ENCODE measurements around the gene MSANTD3. TPM values are rescaled to one million over a fixed set of nuclear protein-coding genes. Genes with fewer than 3 reads are reported as not detected.
A peak's percentile ranks its signal among the peaks of the same experiment; 100 is the strongest.

MSANTD3 gene
- polyA plus RNA-seq, 3 donors from 2014 or later: 3.3 to 10.0 (median 6.6) TPM

GRCh38 chr9:100457517-100457916 is 30.6 kb downstream of the MSANTD3 start:
- no peak overlapping the region for H3K4me3 Mint-ChIP-seq
- peaks cover 11 to 21% (median 17%) of the 10 kb centered on the region in 3 donors for H3K36me3 Mint-ChIP-seq
- H3K27me3 Mint-ChIP-seq (ENCODE audit: low read depth in 3 of 3): no peaks in the 10 kb centered on the region
- no peak for DNase-seq
- H3K27ac Mint-ChIP-seq: no peak overlapping the region
- no peaks in the 10 kb centered on the region for H3K9me3 Mint-ChIP-seq
- H3K4me1 Mint-ChIP-seq: no peaks in the 10 kb centered on the region

GRCh38 chr9:100459963-100460362 is 33.0 kb downstream of the MSANTD3 start:
- H3K9me3 Mint-ChIP-seq: no peaks in the 10 kb centered on the region
- H3K27ac Mint-ChIP-seq: no peak overlapping the region
- no peaks in the 10 kb centered on the region for H3K4me1 Mint-ChIP-seq
- peaks cover 0 to 5% (median 3%) of the 10 kb centered on the region in 3 donors for H3K27me3 Mint-ChIP-seq (ENCODE audit: low read depth in 3 of 3)
- H3K36me3 Mint-ChIP-seq: peaks cover 0 to 10% (median 4%) of the 10 kb centered on the region in 3 donors
- DNase-seq: no peak
- no peak overlapping the region for H3K4me3 Mint-ChIP-seq

DNA sequence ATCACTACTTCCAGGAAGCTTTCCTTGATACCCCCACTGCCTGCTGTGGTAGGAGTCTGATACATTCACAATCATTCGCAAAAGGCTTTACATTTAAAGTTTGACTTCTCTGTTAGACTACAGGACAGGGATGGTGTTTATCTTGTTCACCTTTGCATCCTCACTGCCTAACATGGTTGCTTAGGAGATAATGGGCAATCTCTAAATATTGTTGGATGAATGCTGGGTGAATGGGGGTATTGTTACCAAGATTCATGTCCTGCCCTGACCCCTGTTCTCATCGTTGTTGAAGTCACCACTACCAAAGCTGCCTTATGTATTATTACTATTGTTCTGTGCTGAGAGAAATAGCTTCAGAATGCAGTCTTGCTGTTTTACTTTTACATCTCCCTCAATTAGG is 38.3 kb downstream of the MSANTD3 start:
- DNase-seq: no peak
- H3K27me3 Mint-ChIP-seq (ENCODE audit: low read depth in 3 of 3): peaks cover 0 to 6% (median 5%) of the 10 kb centered on the region in 3 donors
- no peaks in the 10 kb centered on the region for H3K9me3 Mint-ChIP-seq
- H3K27ac Mint-ChIP-seq: no peak overlapping the region
- H3K36me3 Mint-ChIP-seq: no peaks in the 10 kb centered on the region
- H3K4me3 Mint-ChIP-seq: no peak overlapping the region
- no peaks in the 10 kb centered on the region for H3K4me1 Mint-ChIP-seq

DNA sequence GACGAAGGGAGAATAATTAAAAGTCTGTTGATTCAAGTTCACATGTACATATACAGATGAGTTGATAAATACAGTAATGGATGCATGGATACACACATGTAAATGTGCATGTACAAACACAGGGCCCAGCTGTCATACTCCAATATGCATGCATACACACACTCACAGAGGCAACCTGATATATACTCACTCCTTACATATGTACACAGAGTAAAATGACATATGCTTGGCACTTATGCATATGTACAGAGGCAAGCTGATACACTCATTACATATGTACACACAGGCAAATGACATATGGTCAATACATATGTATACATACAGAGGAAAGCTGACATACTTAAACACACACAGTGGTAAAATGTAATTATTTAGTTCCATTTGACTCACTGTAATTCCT is 38.8 kb downstream of the MSANTD3 start:
- no peak overlapping the region for H3K27ac Mint-ChIP-seq
- DNase-seq: no peak
- H3K4me1 Mint-ChIP-seq: no peaks in the 10 kb centered on the region
- no peaks in the 10 kb centered on the region for H3K36me3 Mint-ChIP-seq
- no peaks in the 10 kb centered on the region for H3K9me3 Mint-ChIP-seq
- peaks cover 0 to 8% (median 6%) of the 10 kb centered on the region in 3 donors for H3K27me3 Mint-ChIP-seq (ENCODE audit: low read depth in 3 of 3)
- H3K4me3 Mint-ChIP-seq: no peak overlapping the region

GRCh38 chr9:100466171-100466828 is 39.4 kb downstream of the MSANTD3 start:
- no peak for DNase-seq
- H3K9me3 Mint-ChIP-seq: no peaks in the 10 kb centered on the region
- H3K4me3 Mint-ChIP-seq: no peak overlapping the region
- H3K27ac Mint-ChIP-seq: no peak overlapping the region
- peaks cover 0 to 8% (median 6%) of the 10 kb centered on the region in 3 donors for H3K27me3 Mint-ChIP-seq (ENCODE audit: low read depth in 3 of 3)
- H3K36me3 Mint-ChIP-seq: no peaks in the 10 kb centered on the region
- no peaks in the 10 kb centered on the region for H3K4me1 Mint-ChIP-seq

- DNase-seq: no peak
- no peaks in the 10 kb centered on the region for H3K4me1 Mint-ChIP-seq
Measured at GRCh38 chr9:100466829-100467221, 39.9 kb downstream of the MSANTD3 start.

GRCh38 chr9:100468041-100468440 is 41.1 kb downstream of the MSANTD3 start:
- H3K27ac Mint-ChIP-seq: no peak overlapping the region
- H3K36me3 Mint-ChIP-seq: no peaks in the 10 kb centered on the region
- DNase-seq: no peak
- H3K27me3 Mint-ChIP-seq (ENCODE audit: low read depth in 3 of 3): peaks cover 0 to 16% (median 13%) of the 10 kb centered on the region in 3 donors
- peaks cover 0 to 5% of the 10 kb centered on the region in 2 donors for H3K4me1 Mint-ChIP-seq
- no peak overlapping the region for H3K4me3 Mint-ChIP-seq
- no peaks in the 10 kb centered on the region for H3K9me3 Mint-ChIP-seq

More at GRCh38 chr9:100466829-100467221, 39.9 kb downstream of the MSANTD3 start:
- no peak overlapping the region for H3K27ac Mint-ChIP-seq
- no peak overlapping the region for H3K4me3 Mint-ChIP-seq
- peaks cover 0 to 11% (median 8%) of the 10 kb centered on the region in 3 donors for H3K27me3 Mint-ChIP-seq (ENCODE audit: low read depth in 3 of 3)
- H3K9me3 Mint-ChIP-seq: no peaks in the 10 kb centered on the region
- H3K36me3 Mint-ChIP-seq: no peaks in the 10 kb centered on the region

GRCh38 chr9:100472268-100472667 is 45.3 kb downstream of the MSANTD3 start:
- peak overlapping the region; percentile 51 to 72 (median 63) for H3K4me3 Mint-ChIP-seq
- H3K27ac Mint-ChIP-seq: no peak overlapping the region
- peaks cover 0 to 4% (median 0%) of the 10 kb centered on the region in 3 donors for H3K36me3 Mint-ChIP-seq
- DNase-seq: no peak
- peaks cover 8 to 23% (median 13%) of the 10 kb centered on the region in 3 donors for H3K27me3 Mint-ChIP-seq (ENCODE audit: low read depth in 3 of 3)
- peaks cover 4 to 11% of the 10 kb centered on the region in 2 donors for H3K4me1 Mint-ChIP-seq
- H3K9me3 Mint-ChIP-seq: no peaks in the 10 kb centered on the region

DNA sequence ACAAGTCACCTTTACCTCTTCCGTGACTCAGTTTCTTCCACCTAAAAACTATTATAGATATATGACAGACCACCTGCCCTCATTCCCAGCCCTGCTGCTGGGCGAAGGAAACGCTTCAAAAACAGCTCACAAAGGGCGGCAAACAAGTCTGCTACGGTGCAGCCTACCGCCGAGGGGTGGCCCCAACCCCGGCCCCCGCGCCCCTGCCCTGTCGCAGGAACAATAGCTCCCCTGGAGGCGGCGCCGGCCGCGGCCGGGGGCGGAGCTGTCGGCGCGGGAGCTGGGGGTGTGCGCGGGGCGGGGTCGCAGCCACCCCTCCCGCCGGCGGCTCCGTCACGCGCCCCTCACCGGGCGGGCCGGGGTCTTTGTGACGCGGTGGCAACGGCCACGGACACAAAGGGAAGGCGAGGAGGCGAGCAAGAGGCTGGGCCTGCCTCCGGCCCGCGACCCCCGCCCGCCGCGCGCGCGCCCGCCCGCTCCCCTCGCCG is 45.9 kb downstream of the MSANTD3 start, which contains the start of gene TMEFF1:
Gene TMEFF1 (plus strand): TSS at position 362 of the 488 bp plus-strand sequence. CDS start 396 bp downstream, outside the sequence.
- Mint-ChIP-seq H3K4me3 (peak within 1 kb of the TSS; percentile 63 to 83 (median 76)), H3K36me3 (peaks cover 0 to 4% (median 0%) of the 10 kb centered on the region in 3 donors), H3K9me3 (no peaks in the 10 kb centered on the region), H3K4me1 (peaks cover 4 to 11% of the 10 kb centered on the region in 2 donors), H3K27me3 (ENCODE audit: low read depth in 3 of 3) (peaks cover 8 to 23% (median 14%) of the 10 kb centered on the region in 3 donors), H3K27ac (no peak within 1 kb of the TSS)
- peak in 1 of 3 donors; percentile 19 for DNase-seq

- no peaks in the 10 kb centered on the region for H3K9me3 Mint-ChIP-seq
- H3K36me3 Mint-ChIP-seq: peaks cover 0 to 4% (median 0%) of the 10 kb centered on the region in 3 donors
- no peak overlapping the region for H3K27ac Mint-ChIP-seq
- peaks cover 8 to 23% (median 15%) of the 10 kb centered on the region in 3 donors for H3K27me3 Mint-ChIP-seq (ENCODE audit: low read depth in 3 of 3)
- H3K4me3 Mint-ChIP-seq: peak overlapping the region in 4 of 5 donors; percentile 52 to 83 (median 68)
- DNase-seq: peak in 2 of 3 donors; percentile 12 to 18
- peaks cover 4 to 11% of the 10 kb centered on the region in 2 donors for H3K4me1 Mint-ChIP-seq
Measured at GRCh38 chr9:100473276-100474081, 46.5 kb downstream of the MSANTD3 start.

GRCh38 chr9:100474082-100474923 is 47.4 kb downstream of the MSANTD3 start:
- H3K27ac Mint-ChIP-seq: no peak overlapping the region
- peaks cover 10 to 25% (median 15%) of the 10 kb centered on the region in 3 donors for H3K27me3 Mint-ChIP-seq (ENCODE audit: low read depth in 3 of 3)
- H3K4me1 Mint-ChIP-seq: peaks cover 4 to 11% of the 10 kb centered on the region in 2 donors
- peaks cover 0 to 4% (median 0%) of the 10 kb centered on the region in 3 donors for H3K36me3 Mint-ChIP-seq
- H3K4me3 Mint-ChIP-seq: peak overlapping the region; percentile 60 to 83 (median 76)
- DNase-seq: no peak
- H3K9me3 Mint-ChIP-seq: no peaks in the 10 kb centered on the region

DNA sequence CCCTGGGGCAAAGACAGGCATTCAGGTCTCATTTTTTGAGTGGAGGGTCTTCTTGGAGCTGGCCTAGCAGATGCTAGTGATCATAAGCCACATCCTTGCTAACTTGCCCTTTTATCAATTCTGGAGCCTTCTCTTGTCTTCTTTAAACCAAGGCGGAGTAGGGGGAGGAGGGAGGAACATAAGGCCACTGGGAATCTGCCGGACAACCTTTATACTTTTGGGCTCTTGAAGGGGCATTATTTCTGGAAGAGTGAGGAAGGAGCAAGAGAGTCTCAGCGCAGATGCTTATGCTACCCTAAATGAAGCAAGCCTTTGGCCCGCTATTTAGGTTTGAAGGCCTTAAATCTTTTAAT is 48.0 kb downstream of the MSANTD3 start:
- Mint-ChIP-seq H3K27me3 (ENCODE audit: low read depth in 3 of 3) (peaks cover 10 to 22% (median 17%) of the 10 kb centered on the region in 3 donors), H3K27ac (no peak overlapping the region), H3K9me3 (no peaks in the 10 kb centered on the region), H3K4me1 (peaks cover 4 to 11% of the 10 kb centered on the region in 2 donors), H3K36me3 (peaks cover 0 to 4% (median 0%) of the 10 kb centered on the region in 3 donors), H3K4me3 (peak overlapping the region in 2 of 5 donors; percentile 23 to 60)
- DNase-seq: no peak

GRCh38 chr9:100477241-100477640 is 50.3 kb downstream of the MSANTD3 start:
- Mint-ChIP-seq H3K27ac (no peak overlapping the region), H3K27me3 (ENCODE audit: low read depth in 3 of 3) (peaks cover 10 to 15% (median 10%) of the 10 kb centered on the region in 3 donors), H3K4me3 (no peak overlapping the region), H3K36me3 (peaks cover 3 to 4% (median 4%) of the 10 kb centered on the region in 3 donors), H3K9me3 (no peaks in the 10 kb centered on the region), H3K4me1 (peaks cover 4 to 10% of the 10 kb centered on the region in 2 donors)
- no peak for DNase-seq
